Neural progenitor cell (in vitro differentiated cells): ENCODE data around the gene EXT2. TPM values are rescaled to one million over a fixed set of nuclear protein-coding genes. Genes with fewer than 3 reads are reported as not detected.

Source experiments
- DNase-seq: peaks from one replicate; pipeline ENCODE4 v3.0.0-alpha.2; 2016; ENCODE audit warnings: low spot score
- H2AFZ ChIP-seq: fragments of 200-600 bp; sonication (generic); replicated peaks from 2 replicates; pipeline ENCODE4 v1.6.1; 2016; ENCODE audit warnings: antibody characterized with exemption
- H3F3A ChIP-seq: fragments of 200-600 bp; sonication (generic); 2 replicates; pipeline ENCODE4 v1.6.1; 2016; ENCODE audit warnings: antibody characterized with exemption, low read depth
- H3K27ac ChIP-seq: fragments of 200-600 bp; sonication (generic); 2 replicates; pipeline ENCODE4 v1.5.1; 2016; ENCODE audit warnings: mild to moderate bottlenecking
- H3K27me3 ChIP-seq: fragments of 200-600 bp; sonication (generic); 2 replicates; pipeline ENCODE4 v1.6.1; 2016; ENCODE audit warnings: mild to moderate bottlenecking, moderate library complexity
- H3K36me3 ChIP-seq: fragments of 200-600 bp; sonication (generic); 2 replicates; pipeline ENCODE4 v1.5.1; 2016
- H3K4me1 ChIP-seq: fragments of 200-600 bp; sonication (generic); 2 replicates; pipeline ENCODE4 v1.6.1; 2016; ENCODE audit warnings: mixed run types
- H3K4me2 ChIP-seq: fragments of 200-600 bp; sonication (generic); 2 replicates; pipeline ENCODE4 v1.6.1; 2016
- H3K4me3 ChIP-seq: fragments of 200-600 bp; sonication (generic); 2 replicates; pipeline ENCODE4 v1.5.1; 2016
- H3K79me2 ChIP-seq: fragments of 200-600 bp; sonication (generic); 2 replicates; pipeline ENCODE4 v1.6.1; 2016; ENCODE audit warnings: low read depth
- H3K9ac ChIP-seq: fragments of 200-600 bp; sonication (generic); 2 replicates; pipeline ENCODE4 v1.6.1; 2016
- H3K9me3 ChIP-seq: fragments of 200-600 bp; sonication (generic); 2 replicates; pipeline ENCODE4 v1.5.1; 2016; ENCODE audit warnings: low read depth
- H4K20me1 ChIP-seq: fragments of 200-600 bp; sonication (generic); 2 replicates; pipeline ENCODE4 v1.6.1; 2016; ENCODE audit warnings: low read depth
- H3K27ac Mint-ChIP-seq: 3 replicates; pipeline ENCODE4 v1.8.0; 2021; ENCODE audit warnings: mixed read lengths
- H3K27me3 Mint-ChIP-seq: 2 replicates; pipeline ENCODE4 v1.8.0; 2022; ENCODE audit warnings: low read depth, mild to moderate bottlenecking, inconsistent platforms, moderate library complexity, mixed read lengths; ENCODE audit not compliant: insufficient read depth
- H3K36me3 Mint-ChIP-seq: 3 replicates; pipeline ENCODE4 v1.8.0; 2021; ENCODE audit warnings: mixed read lengths
- H3K4me1 Mint-ChIP-seq: 3 replicates; pipeline ENCODE4 v1.8.0; 2021; ENCODE audit warnings: mixed read lengths
- H3K4me3 Mint-ChIP-seq: 3 replicates; pipeline ENCODE4 v1.8.0; 2021; ENCODE audit warnings: mild to moderate bottlenecking, moderate library complexity, mixed read lengths
- H3K9me3 Mint-ChIP-seq: 3 replicates; pipeline ENCODE4 v1.8.0; 2020; ENCODE audit warnings: mixed read lengths
- CTCF ChIP-seq: fragments of 200-600 bp; sonication (generic); IDR thresholded peaks from 2 replicates; pipeline ENCODE4 v1.5.1; 2017; ENCODE audit warnings: antibody characterized with exemption, mild to moderate bottlenecking
- EZH2 ChIP-seq: fragments of 200-600 bp; sonication (generic); IDR thresholded peaks from 2 replicates; pipeline ENCODE4 v1.6.1; 2017; ENCODE audit warnings: antibody characterized with exemption, mild to moderate bottlenecking, moderate library complexity
- EZH2phosphoT487 ChIP-seq: fragments of 200-600 bp; sonication (generic); IDR thresholded peaks from 2 replicates; pipeline ENCODE4 v1.6.1; 2017; ENCODE audit warnings: antibody characterized with exemption
- total RNA-seq: library from RNA; depleted of rRNA; stranded (reverse); fragments of >200 nt; gene quantifications from 2 replicates; pipeline ENCODE4 v1.2.3, GENCODE V29; 2015; ENCODE audit warnings: low replicate concordance

The EXT2 gene
- total RNA-seq, 1 donor from 2014 or later = 70.4 TPM

- Histone ChIP-seq H3K27ac (no peak overlapping the region), H3K27me3 (peaks cover 3% of the 10 kb centered on the region), H3K9ac (no peak overlapping the region), H3F3A (no peaks in the 10 kb centered on the region), H3K4me1 (no peaks in the 10 kb centered on the region), H3K36me3 (no peaks in the 10 kb centered on the region), H2AFZ (no peak overlapping the region), H3K4me2 (no peak overlapping the region), H3K79me2 (no peaks in the 10 kb centered on the region), H3K9me3 (no peaks in the 10 kb centered on the region), H4K20me1 (no peaks in the 10 kb centered on the region), H3K4me3 (no peak overlapping the region)
- Mint-ChIP-seq H3K27me3 (peaks cover 8% of the 10 kb centered on the region), H3K27ac (no peak overlapping the region), H3K9me3 (peaks cover 17% of the 10 kb centered on the region), H3K4me1 (no peaks in the 10 kb centered on the region), H3K36me3 (no peaks in the 10 kb centered on the region), H3K4me3 (no peak overlapping the region)
- TF ChIP-seq EZH2phosphoT487 (no peak), CTCF (no peak), EZH2 (no peak)
- DNase-seq = no peak
Observed at GRCh38 chr11:44088377-44088776, 7.1 kb upstream of the EXT2 start.

GRCh38 chr11:44088871-44089270 lies 6.6 kb upstream of the EXT2 start:
- Histone ChIP-seq H3K27ac (no peak overlapping the region), H3K9ac (no peak overlapping the region), H3K4me3 (no peak overlapping the region), H3K36me3 (no peaks in the 10 kb centered on the region), H3K4me1 (no peaks in the 10 kb centered on the region), H3K9me3 (no peaks in the 10 kb centered on the region), H3K27me3 (peaks cover 3% of the 10 kb centered on the region), H4K20me1 (no peaks in the 10 kb centered on the region), H3K79me2 (no peaks in the 10 kb centered on the region), H3K4me2 (no peak overlapping the region), H3F3A (no peaks in the 10 kb centered on the region), H2AFZ (no peak overlapping the region)
- peaks cover 8% of the 10 kb centered on the region for H3K27me3 Mint-ChIP-seq
- no peak overlapping the region for H3K27ac Mint-ChIP-seq
- TF ChIP-seq CTCF (no peak), EZH2 (no peak), EZH2phosphoT487 (no peak)
- DNase-seq = no peak
- H3K4me3 Mint-ChIP-seq = no peak overlapping the region
- H3K4me1 Mint-ChIP-seq = no peaks in the 10 kb centered on the region
- H3K36me3 Mint-ChIP-seq = no peaks in the 10 kb centered on the region
- peaks cover 17% of the 10 kb centered on the region for H3K9me3 Mint-ChIP-seq

- H3K9me3 Mint-ChIP-seq = peaks cover 12% of the 10 kb centered on the region
- peaks cover 4% of the 10 kb centered on the region for H3K27me3 Mint-ChIP-seq
- Histone ChIP-seq H2AFZ (no peak overlapping the region), H3K27ac (no peak overlapping the region), H3K36me3 (no peaks in the 10 kb centered on the region), H3K4me1 (no peaks in the 10 kb centered on the region), H3F3A (peaks cover 5% of the 10 kb centered on the region), H3K4me2 (no peak overlapping the region), H3K9me3 (no peaks in the 10 kb centered on the region), H3K4me3 (no peak overlapping the region), H4K20me1 (no peaks in the 10 kb centered on the region), H3K27me3 (peaks cover 3% of the 10 kb centered on the region), H3K9ac (no peak overlapping the region), H3K79me2 (no peaks in the 10 kb centered on the region)
- peaks cover 3% of the 10 kb centered on the region for H3K4me1 Mint-ChIP-seq
- no peaks in the 10 kb centered on the region for H3K36me3 Mint-ChIP-seq
- no peak overlapping the region for H3K4me3 Mint-ChIP-seq
- no peak for TF ChIP-seq EZH2phosphoT487
- TF ChIP-seq CTCF = no peak
- no peak for TF ChIP-seq EZH2
- DNase-seq = no peak
- H3K27ac Mint-ChIP-seq = no peak overlapping the region
Observed at GRCh38 chr11:44090539-44090938, 4.9 kb upstream of the EXT2 start.
